Muscle layer of duodenum (tissue), 2 donors: ENCODE measurements around the gene NAV2.
"Not testable (repeated sequence)": the region's sequence is repeated elsewhere in the genome, so short reads cannot be mapped to it uniquely, and the experiment has no call there.

Source experiments
- H3K27ac ChIP-seq: one replicate; pipeline ENCODE4 v1.7.0; 2013; ENCODE audit warnings: mild to moderate bottlenecking, low read length
- H3K27me3 ChIP-seq: one replicate; pipeline ENCODE4 v1.7.0; 2013; ENCODE audit warnings: low read depth, mild to moderate bottlenecking, control low read depth, low read length
- H3K36me3 ChIP-seq, 2 donors: one replicate each; pipeline ENCODE4 v1.7.0; 2013; ENCODE audit warnings: low read length in 2 of 2, control low read depth in 1 of 2, mild to moderate bottlenecking in 1 of 2; ENCODE audit not compliant: insufficient read depth in 2 of 2, control insufficient read depth in 1 of 2
- H3K4me1 ChIP-seq, 2 donors: one replicate each; pipeline ENCODE4 v1.7.0; 2013; ENCODE audit warnings: low read length in 2 of 2, mild to moderate bottlenecking in 2 of 2, control low read depth in 1 of 2, moderate library complexity in 1 of 2; ENCODE audit not compliant: insufficient read depth in 2 of 2, control insufficient read depth in 1 of 2
- H3K4me3 ChIP-seq, 2 donors: one replicate each; pipeline ENCODE4 v1.7.0; 2013; ENCODE audit warnings: low read length in 2 of 2, low read depth in 1 of 2, mild to moderate bottlenecking in 1 of 2
- H3K9me3 ChIP-seq, 2 donors: one replicate each; pipeline ENCODE4 v1.7.0; 2013; ENCODE audit warnings: low read length in 2 of 2, control low read depth in 1 of 2, mild to moderate bottlenecking in 1 of 2; ENCODE audit not compliant: control insufficient read depth in 1 of 2
- donor health status: healthy.

Gene NAV2

GRCh38 chr11:20078846-20079245 lies 366.2 kb downstream of the NAV2 start:
- Histone ChIP-seq H3K27me3 (no peaks in the 10 kb centered on the region), H3K27ac (no peak overlapping the region), H3K9me3 (no peaks in the 10 kb centered on the region), H3K4me1 (no peaks in the 10 kb centered on the region), H3K36me3 (peaks cover 42 to 57% of the 10 kb centered on the region in 2 donors), H3K4me3 (no peak overlapping the region)

- no peak overlapping the region for H3K27ac ChIP-seq
- H3K9me3 ChIP-seq, result no peaks in the 10 kb centered on the region
- peaks cover 43 to 63% of the 10 kb centered on the region in 2 donors for H3K36me3 ChIP-seq
- H3K4me3 ChIP-seq, result no peak overlapping the region
- H3K4me1 ChIP-seq, result no peaks in the 10 kb centered on the region
- H3K27me3 ChIP-seq, result no peaks in the 10 kb centered on the region
Measured at GRCh38 chr11:20080032-20080685, 367.5 kb downstream of the NAV2 start.

- Histone ChIP-seq H3K4me1 (no peaks in the 10 kb centered on the region), H3K4me3 (no peak overlapping the region), H3K9me3 (no peaks in the 10 kb centered on the region), H3K36me3 (peaks cover 42 to 66% of the 10 kb centered on the region in 2 donors), H3K27me3 (no peaks in the 10 kb centered on the region), H3K27ac (no peak overlapping the region)
Measured at GRCh38 chr11:20081336-20081735, 368.7 kb downstream of the NAV2 start.

GRCh38 chr11:20083877-20084276 lies 371.2 kb downstream of the NAV2 start:
- peaks cover 29 to 61% of the 10 kb centered on the region in 2 donors for H3K36me3 ChIP-seq
- not testable (repeated sequence) for H3K4me3 ChIP-seq, H3K9me3 ChIP-seq, H3K4me1 ChIP-seq, H3K27me3 ChIP-seq, H3K27ac ChIP-seq

- Histone ChIP-seq H3K27me3 (no peaks in the 10 kb centered on the region), H3K9me3 (no peaks in the 10 kb centered on the region), H3K36me3 (peaks cover 22 to 58% of the 10 kb centered on the region in 2 donors), H3K4me3 (no peak overlapping the region), H3K4me1 (peaks cover 0 to 9% of the 10 kb centered on the region in 2 donors), H3K27ac (no peak overlapping the region)
Measured at GRCh38 chr11:20084921-20085814, 372.5 kb downstream of the NAV2 start.

GRCh38 chr11:20085918-20086317 lies 373.3 kb downstream of the NAV2 start:
- Histone ChIP-seq H3K4me3 (no peak overlapping the region), H3K27me3 (no peaks in the 10 kb centered on the region), H3K36me3 (peaks cover 24 to 60% of the 10 kb centered on the region in 2 donors), H3K4me1 (peaks cover 0 to 9% of the 10 kb centered on the region in 2 donors), H3K27ac (no peak overlapping the region), H3K9me3 (no peaks in the 10 kb centered on the region)

- Histone ChIP-seq H3K36me3 (peaks cover 32 to 70% of the 10 kb centered on the region in 2 donors), H3K27me3 (no peaks in the 10 kb centered on the region), H3K9me3 (no peaks in the 10 kb centered on the region), H3K4me1 (peaks cover 0 to 9% of the 10 kb centered on the region in 2 donors), H3K27ac (no peak overlapping the region), H3K4me3 (no peak overlapping the region)
Measured at GRCh38 chr11:20087118-20087521, 374.5 kb downstream of the NAV2 start.

- peaks cover 32 to 69% of the 10 kb centered on the region in 2 donors for H3K36me3 ChIP-seq
- no peak overlapping the region for H3K4me3 ChIP-seq
- H3K27me3 ChIP-seq, result no peaks in the 10 kb centered on the region
- no peaks in the 10 kb centered on the region for H3K9me3 ChIP-seq
- peaks cover 0 to 9% of the 10 kb centered on the region in 2 donors for H3K4me1 ChIP-seq
- no peak overlapping the region for H3K27ac ChIP-seq
Measured at GRCh38 chr11:20088397-20089225, 376.0 kb downstream of the NAV2 start.

- no peak overlapping the region for H3K27ac ChIP-seq
Measured at GRCh38 chr11:20089367-20089766, 376.7 kb downstream of the NAV2 start.

GRCh38 chr11:20089796-20090653 lies 377.4 kb downstream of the NAV2 start:
- Histone ChIP-seq H3K36me3 (peaks cover 31 to 69% of the 10 kb centered on the region in 2 donors), H3K4me1 (peaks cover 0 to 9% of the 10 kb centered on the region in 2 donors), H3K9me3 (no peaks in the 10 kb centered on the region), H3K27ac (no peak overlapping the region), H3K27me3 (no peaks in the 10 kb centered on the region), H3K4me3 (no peak overlapping the region)

More at GRCh38 chr11:20089367-20089766, 376.7 kb downstream of the NAV2 start:
- H3K27me3 ChIP-seq, result no peaks in the 10 kb centered on the region
- peaks cover 31 to 66% of the 10 kb centered on the region in 2 donors for H3K36me3 ChIP-seq
- no peak overlapping the region for H3K4me3 ChIP-seq
- H3K9me3 ChIP-seq, result no peaks in the 10 kb centered on the region
- peaks cover 0 to 9% of the 10 kb centered on the region in 2 donors for H3K4me1 ChIP-seq
